Uterus (tissue), 2 donors: Measurements from ENCODE around the gene WDFY2.

ENCODE experiments used
- POLR2A ChIP-seq, 2 donors: fragments of 450-650 bp; IDR thresholded peaks; one replicate each; pipeline ENCODE4 v1.6.1; 2016; ENCODE audit warnings: antibody characterized with exemption in 2 of 2, mild to moderate bottlenecking in 1 of 2, moderate library complexity in 1 of 2
- TF ChIP-seq, protein P1 (sequence below), 4 experiments: fragments of 200-600 bp in 2 of 4; fragments of 450-650 bp in 2 of 4; sonication (generic) in 2 of 4; IDR thresholded peaks; one replicate each; pipeline ENCODE4 v1.5.1; 2016 to 2019; ENCODE audit warnings: antibody characterized with exemption in 4 of 4, mild to moderate bottlenecking in 2 of 4, moderate library complexity in 1 of 4

DNA sequence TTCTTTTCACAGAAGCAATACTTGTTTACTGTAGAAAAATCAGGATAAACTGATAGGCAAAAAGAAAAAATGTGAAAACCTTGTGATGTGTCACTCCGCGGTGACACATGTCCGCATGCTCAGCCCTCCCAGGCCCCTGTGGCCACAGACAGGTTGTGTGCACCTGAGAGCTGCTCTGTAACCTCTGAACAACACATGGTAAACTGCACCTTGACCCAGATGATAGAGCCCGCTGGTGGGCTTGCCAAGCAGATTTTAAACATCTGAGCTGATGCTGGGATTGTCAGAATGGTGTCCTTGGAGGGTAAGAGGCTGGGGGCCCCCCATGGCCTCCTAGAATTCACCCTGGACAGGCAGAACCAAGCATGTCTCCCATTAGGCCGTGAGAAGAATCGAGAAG is 185.9 kb downstream of the WDFY2 start:
- TF ChIP-seq, protein P1, sequence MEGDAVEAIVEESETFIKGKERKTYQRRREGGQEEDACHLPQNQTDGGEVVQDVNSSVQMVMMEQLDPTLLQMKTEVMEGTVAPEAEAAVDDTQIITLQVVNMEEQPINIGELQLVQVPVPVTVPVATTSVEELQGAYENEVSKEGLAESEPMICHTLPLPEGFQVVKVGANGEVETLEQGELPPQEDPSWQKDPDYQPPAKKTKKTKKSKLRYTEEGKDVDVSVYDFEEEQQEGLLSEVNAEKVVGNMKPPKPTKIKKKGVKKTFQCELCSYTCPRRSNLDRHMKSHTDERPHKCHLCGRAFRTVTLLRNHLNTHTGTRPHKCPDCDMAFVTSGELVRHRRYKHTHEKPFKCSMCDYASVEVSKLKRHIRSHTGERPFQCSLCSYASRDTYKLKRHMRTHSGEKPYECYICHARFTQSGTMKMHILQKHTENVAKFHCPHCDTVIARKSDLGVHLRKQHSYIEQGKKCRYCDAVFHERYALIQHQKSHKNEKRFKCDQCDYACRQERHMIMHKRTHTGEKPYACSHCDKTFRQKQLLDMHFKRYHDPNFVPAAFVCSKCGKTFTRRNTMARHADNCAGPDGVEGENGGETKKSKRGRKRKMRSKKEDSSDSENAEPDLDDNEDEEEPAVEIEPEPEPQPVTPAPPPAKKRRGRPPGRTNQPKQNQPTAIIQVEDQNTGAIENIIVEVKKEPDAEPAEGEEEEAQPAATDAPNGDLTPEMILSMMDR (IDR thresholded peaks at IDR 0.05): no peak
- no peak for TF ChIP-seq POLR2A (IDR thresholded peaks at IDR 0.05)
